ENCODE data around the gene GALNT6.
"Not testable (repeated sequence)": the region's sequence is repeated elsewhere in the genome, so short reads cannot be mapped to it uniquely, and the experiment has no call there.

GALNT6 gene

DNA sequence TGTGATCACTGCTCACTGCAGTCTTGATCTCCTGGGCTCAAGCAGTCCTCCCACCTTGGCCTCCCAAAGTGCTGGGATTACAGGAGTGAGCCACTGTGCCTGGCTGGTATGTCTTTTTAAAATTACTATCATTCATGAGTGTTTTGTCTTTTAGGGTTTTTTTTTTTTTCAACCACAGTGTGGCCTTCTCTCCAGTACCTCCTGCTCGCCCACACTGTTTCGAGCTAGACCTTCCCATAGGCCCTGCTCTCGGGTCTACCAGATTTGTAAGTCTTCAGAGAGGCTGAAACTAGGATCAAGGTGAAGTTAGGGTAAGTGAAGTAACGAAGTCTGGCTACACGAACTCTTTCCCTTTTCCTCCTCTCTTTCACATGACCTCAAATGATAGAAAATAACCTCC is 68.8 kb downstream of the GALNT6 start:
- peak in 1 of 5 donors; percentile 30 for DNase-seq

DNA sequence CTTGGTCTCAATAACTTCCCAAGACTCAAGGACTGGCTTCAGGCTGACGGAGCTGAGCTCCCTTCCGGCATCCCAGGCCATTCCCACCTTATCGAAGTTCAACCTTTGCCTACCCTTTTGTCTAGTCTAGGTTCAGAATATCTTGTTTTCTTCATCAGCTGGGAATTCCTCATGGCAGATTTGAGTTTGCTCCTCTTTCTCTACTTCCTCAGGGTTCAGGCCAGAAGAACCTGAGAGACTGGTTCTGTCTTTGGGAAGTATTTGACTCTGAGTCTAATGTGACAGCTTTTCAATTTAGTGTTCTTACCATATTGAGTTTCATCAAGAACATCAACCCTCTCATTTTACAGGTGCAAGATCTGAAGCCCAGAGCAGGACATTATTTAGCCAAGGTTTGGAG is 69.3 kb downstream of the GALNT6 start:
- DNase-seq, result no peak

DNA sequence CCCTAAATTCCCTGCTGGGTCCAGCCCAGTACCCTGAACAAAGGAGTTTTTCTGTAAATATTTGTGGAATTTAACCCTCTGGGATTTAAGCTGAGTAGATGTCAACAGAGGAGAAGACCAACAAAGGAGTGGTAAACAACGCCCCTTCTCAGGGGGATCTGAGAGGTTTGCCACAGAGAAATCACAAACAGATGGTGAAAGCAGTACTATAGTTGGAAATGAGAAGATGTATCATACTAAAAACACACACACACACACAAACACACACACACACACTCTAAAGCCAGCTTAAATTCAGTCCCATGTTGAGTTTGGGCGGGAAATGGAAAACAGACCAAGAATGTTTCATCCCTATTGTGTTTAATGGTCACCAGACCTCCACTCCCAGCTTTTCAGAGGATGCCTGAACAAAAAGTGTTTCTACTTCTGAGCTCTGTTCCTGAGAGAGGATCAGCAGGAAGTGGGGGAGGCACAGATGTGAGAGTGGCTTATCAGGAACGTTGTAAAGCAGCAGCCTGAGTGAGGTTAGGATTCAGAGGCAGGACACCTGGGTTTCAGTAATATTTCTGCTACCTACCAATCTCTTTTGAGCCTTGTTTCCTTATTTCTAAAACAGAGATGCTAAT is 70.4 kb downstream of the GALNT6 start:
- DNase-seq, result peak in 1 of 5 donors; percentile 38

DNA sequence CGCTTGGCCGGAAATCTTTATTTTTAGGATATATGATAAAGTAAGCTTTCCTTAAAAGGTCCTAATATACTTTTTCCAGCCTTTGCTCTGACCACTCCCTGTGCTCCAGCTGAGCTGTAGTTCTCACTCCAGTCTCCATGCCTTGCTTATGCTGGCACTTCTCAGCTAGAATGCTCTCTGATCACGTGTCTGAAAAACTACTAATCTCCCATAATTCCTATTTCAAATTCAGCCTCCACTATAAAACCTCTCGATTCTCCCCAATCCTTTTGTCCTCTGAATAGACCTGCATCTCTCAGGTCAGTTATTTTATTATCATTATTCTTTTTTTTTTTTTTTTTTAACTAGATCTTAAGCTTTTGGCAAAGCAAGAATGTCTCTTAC is 70.9 kb downstream of the GALNT6 start:
- DNase-seq, result no peak

DNA sequence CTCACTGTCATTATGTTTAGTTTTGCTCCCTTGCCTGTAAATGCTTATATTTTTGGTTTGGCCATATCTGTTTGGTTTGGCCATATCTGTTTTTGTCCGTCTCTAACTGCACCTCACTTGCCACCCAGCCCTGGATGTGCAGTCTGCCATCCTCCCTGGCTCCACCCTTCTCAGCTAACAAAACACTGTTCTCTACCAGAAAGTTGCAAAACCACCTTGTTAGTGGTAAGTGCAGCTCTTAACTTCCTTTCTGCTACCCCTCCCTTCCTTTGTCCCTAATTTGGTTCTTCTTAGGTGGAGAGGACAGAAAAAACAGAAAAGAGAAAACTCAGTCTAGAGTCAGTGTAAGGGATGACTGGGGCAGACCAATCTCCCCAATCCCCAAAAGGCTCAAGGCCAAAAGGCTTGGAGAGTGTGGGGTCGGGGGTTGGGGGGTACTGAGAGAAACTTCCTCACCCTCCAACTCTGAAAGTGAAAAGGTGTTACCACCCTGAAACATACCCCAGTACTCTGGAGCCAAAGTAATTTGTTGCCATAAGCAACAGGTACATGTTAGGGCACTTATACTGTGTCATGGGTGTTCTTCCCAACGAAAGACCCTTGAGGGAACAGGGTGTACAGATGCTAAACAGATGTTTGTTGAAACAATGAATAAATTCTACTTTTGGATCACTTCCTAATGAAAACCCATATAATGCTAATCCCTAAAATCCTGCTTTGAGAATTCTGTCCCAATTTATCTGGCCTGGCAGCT is 72.2 kb downstream of the GALNT6 start:
- DNase-seq, result peak in 3 of 5 donors; percentile 17 to 85 (median 25)

DNA sequence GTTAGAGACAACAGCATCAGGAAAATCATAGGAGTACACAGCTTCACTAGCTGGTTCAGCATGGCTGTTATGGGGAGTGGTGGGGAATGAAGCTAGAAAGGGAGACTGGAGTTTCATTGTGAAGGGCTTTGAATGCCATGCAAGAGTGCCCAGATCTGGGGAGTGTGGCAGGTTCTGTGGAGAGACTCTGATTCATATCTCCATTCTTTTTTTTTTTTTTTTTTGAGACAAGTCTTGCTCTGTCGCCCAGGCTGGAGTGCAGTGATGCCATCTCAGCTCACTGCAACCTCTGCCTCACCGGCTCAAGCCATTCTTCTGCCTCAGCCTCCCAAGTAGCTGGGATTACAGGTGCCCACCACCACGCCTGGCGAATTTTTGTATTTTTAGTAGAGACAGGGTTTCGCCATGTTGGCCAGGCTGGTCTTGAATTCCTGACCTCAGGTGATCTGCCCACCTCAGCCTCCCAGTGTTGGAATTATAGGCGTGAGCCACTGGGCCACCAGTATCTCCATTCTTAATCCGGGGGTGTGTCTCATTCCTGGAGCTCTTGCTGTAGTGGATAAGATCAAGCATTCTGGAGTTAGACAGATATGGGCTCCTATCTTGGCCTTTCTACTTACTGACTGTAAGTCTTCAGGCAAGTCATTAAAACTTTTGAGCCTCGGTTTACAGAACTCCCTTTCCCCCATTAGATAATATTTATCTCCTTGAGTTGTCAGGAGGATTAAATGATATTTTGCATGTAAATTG is 73.0 kb downstream of the GALNT6 start:
- DNase-seq, result not testable (repeated sequence)

DNA sequence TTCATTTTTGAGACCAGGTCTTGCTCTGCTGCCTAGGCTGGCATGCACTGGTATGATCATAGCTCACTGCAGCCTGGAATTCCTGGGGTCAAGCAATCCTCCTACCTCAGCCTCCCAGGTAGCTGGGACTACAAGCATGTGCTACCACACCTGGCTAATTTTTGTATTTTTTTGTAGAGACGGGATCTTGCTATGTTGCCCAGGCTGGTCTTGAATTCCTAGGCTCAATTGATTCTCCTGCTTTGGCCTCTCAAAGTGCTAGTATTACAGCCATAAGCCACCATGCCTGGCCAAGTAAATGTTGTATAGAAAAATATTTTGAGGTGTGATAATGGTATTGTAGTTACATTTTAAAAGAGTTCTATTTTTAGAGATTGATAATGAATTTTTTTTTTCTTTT is 79.8 kb downstream of the GALNT6 start:
- no peak for DNase-seq

DNA sequence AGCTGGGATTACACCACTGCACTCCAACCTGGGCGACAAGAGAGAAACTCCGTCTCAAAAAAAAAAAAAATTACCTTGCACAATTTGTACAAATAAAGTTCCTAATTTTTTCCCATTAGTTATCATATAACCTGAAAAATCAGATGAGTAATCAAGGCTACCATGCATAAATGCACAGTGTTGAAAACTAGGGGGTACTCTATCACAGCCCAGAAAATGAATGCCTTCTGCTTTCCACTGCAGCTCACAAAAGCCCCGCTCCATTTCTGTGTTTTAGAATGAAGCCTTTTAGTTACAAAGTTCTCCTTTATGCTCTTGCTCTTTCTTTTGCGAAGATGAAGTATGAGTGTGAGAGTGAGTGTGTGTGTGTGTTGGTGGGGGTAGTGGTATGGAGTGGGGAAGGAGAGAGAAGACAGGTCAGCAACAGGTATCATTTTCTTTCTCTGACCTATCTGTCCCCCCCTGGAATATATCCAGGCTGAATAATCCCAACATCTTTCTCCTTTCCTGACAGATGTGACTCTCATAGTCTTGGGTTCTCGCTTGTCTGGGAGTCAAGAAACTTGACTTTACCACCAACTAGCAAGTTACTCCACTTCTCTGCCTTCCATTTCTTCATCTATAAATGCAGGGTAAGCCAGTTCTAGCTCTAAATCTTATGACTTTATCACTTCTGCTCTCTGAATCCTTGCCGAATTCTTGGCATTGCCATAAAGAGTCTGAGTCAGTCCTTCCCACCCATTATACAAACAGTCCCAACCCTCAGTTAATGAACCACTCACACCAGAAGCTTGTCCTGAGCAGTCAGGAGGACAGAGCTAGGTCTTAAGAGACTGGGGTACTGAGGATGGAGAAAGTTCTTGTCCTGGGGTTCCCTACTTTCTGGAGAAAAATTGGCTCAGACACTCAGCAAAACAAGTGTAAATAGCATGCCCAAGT is 83.3 kb downstream of the GALNT6 start:
- DNase-seq, result no peak

DNA sequence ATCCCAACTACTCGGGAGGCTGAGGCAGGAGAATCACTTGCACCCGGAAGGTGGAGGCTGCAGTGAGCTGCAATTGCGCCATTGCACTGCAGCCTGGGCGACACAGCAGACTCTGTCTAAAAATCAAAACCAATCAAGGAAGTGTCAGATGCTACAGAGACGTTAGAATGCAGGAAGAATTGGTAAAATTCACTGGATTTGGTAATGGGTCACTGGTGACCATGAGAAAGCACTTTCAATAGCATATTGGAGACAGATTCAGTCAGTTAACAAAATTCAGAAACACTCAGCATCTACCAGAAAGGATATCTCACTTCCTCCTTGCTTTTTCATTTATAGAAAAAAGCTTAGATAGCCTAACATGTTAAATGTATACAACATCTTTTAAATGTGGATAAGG is 84.7 kb downstream of the GALNT6 start:
- DNase-seq, result no peak
